Measurements from ENCODE around the gene TNIK.

- no peak for TF ChIP-seq POLR2AphosphoS5 (IDR thresholded peaks at IDR 0.05)
- no peak for TF ChIP-seq CTCF (IDR thresholded peaks at IDR 0.05)
These were observed 37.3 kb upstream of the TNIK start for GRCh38 chr3:171497468-171497867.

Data from upper lobe of left lung (tissue), 4 donors.